Activated CD4-positive, alpha-beta T cell treated with anti-CD3 and anti-CD28 coated beads, Interleukin-2, amount 50 U/mL, for 48 hours (primary cell): ENCODE measurements around the gene PRAME.
"Not testable (repeated sequence)": the region's sequence is repeated elsewhere in the genome, so short reads cannot be mapped to it uniquely, and the experiment has no call there.

Experiments
- DNase-seq, 2 experiments: peaks; one replicate each; pipeline ENCODE4 v3.0.0-alpha.2; 2020

Gene PRAME

GRCh38 chr22:22550789-22551434 lies 8.2 kb downstream of the PRAME start:
- no peak for DNase-seq

- DNase-seq, result no peak
Measured at GRCh38 chr22:22548910-22549309, 10.2 kb downstream of the PRAME start.

GRCh38 chr22:22548317-22548716 lies 10.7 kb downstream of the PRAME start:
- no peak for DNase-seq

GRCh38 chr22:22547692-22548300 lies 11.3 kb downstream of the PRAME start:
- DNase-seq, result no peak

- no peak for DNase-seq
Measured at GRCh38 chr22:22547226-22547625, 11.8 kb downstream of the PRAME start.

- DNase-seq, result no peak
Measured at GRCh38 chr22:22546490-22546889, 12.6 kb downstream of the PRAME start.

- no peak for DNase-seq
Measured at GRCh38 chr22:22545084-22545483, 14.0 kb downstream of the PRAME start.

GRCh38 chr22:22538226-22538989 lies 20.7 kb downstream of the PRAME start:
- DNase-seq, result no peak

- no peak for DNase-seq
Measured at GRCh38 chr22:22536916-22537315, 22.1 kb downstream of the PRAME start.

GRCh38 chr22:22536515-22536914 lies 22.6 kb downstream of the PRAME start:
- no peak for DNase-seq

GRCh38 chr22:22535662-22536061 lies 23.4 kb downstream of the PRAME start:
- no peak for DNase-seq

- DNase-seq, result no peak
Measured at GRCh38 chr22:22534604-22535415, 24.3 kb downstream of the PRAME start.

GRCh38 chr22:22533863-22534262 lies 25.2 kb downstream of the PRAME start:
- DNase-seq, result no peak

- DNase-seq, result no peak
Measured at GRCh38 chr22:22533417-22533816, 25.6 kb downstream of the PRAME start.

- not testable (repeated sequence) for DNase-seq
Measured at GRCh38 chr22:22532547-22533071, 26.5 kb downstream of the PRAME start.

- DNase-seq, result no peak
Measured at GRCh38 chr22:22531770-22532546, 27.1 kb downstream of the PRAME start.

GRCh38 chr22:22528780-22529179 lies 30.3 kb downstream of the PRAME start:
- no peak for DNase-seq

GRCh38 chr22:22527312-22527711 lies 31.8 kb downstream of the PRAME start:
- DNase-seq, result no peak

- no peak for DNase-seq
Measured at GRCh38 chr22:22526125-22526912, 32.7 kb downstream of the PRAME start.

GRCh38 chr22:22523494-22523893 lies 35.6 kb downstream of the PRAME start:
- DNase-seq, result no peak

GRCh38 chr22:22521631-22522030 lies 37.4 kb downstream of the PRAME start:
- DNase-seq, result no peak
